HG02840 (cell line): ENCODE data around the gene MRPL48.
"Not testable (repeated sequence)": the region's sequence is repeated elsewhere in the genome, so short reads cannot be mapped to it uniquely, and the experiment has no call there.

Experiments used
- ATAC-seq: cut with Tn5 transposase; IDR thresholded peaks from one replicate; pipeline ENCODE4 v1.9.1; 2021; ENCODE audit warnings: mild to moderate bottlenecking, moderate library complexity, moderate number of reproducible peaks; ENCODE audit not compliant: unreplicated experiment, low FRiP score

The MRPL48 gene

DNA sequence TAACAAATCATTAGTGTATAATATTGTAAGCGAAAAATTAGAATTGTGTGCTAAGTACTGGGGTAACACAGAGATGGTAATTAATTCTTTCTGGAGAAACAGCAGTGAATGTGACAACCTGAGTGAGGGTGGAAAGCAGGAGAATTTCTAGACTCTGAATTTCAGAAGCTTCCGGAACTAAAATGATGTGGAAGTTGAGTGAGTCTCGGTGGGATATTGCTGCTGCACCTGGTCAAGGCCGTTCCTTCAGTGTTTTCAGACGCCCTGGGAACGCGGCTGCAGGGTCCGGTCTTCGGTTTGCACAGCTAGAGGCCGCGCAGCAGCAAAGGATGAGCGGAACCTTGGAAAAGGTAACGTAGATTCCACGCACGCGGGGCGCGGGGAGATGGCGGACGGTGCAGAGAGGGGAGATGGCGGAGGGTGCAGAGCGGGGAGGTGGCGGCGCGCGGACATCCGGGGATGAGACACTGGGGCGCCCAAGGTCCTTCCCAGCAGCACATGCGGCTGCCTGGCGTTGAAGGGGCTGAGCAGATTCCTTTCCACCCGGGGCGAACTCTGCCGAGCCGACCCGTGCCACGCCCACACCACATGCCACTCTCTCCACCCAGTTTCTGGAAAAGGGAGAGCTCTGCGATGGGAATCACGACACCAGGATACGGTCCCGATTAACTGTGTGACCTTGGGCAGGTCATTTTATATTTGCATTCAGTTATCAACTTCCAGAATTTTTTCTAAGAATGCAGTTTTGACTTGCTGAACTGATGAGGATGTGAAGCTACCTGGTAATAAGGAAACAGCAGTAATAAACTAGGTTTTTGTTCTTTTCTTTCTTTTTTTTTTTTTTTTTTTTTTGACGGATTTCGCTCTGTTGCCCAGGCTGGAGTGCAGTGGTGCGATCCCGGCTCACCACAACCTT, at the start of gene MRPL48:
MRPL48 (plus strand) TSS at position 232 of the 916 bp plus-strand sequence; CDS start at position 330, 98 bp downstream.
- peak; percentile 87 for ATAC-seq

- no peak for ATAC-seq
These were observed 44.6 kb upstream of the MRPL48 start for GRCh38 chr11:73743045-73743444.

- no peak for ATAC-seq
These were observed 41.0 kb upstream of the MRPL48 start for GRCh38 chr11:73746701-73747100.

- no peak for ATAC-seq
These were observed 39.9 kb upstream of the MRPL48 start for GRCh38 chr11:73747762-73748161.

- no peak for ATAC-seq
These were observed 39.4 kb upstream of the MRPL48 start for GRCh38 chr11:73748300-73748699.

DNA sequence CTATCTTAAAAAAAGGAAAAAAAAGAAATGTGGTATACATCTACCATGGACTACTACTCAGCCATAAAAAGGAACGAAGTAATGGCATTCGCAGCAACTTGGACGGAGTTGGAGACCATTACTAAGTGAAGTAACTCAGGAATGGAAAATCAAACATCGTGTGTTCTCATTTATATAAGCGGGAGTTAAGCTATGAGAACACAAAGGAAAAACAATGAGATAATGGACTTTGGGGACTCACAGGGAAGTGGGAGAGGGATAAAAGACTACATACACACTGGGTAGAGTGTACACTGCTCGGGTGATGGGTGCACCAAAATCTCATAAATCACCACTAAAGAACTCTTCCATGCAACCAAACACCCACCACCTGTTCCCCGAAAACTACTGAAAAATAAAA, 38.6 kb upstream of the MRPL48 start:
- ATAC-seq, result no peak

GRCh38 chr11:73750228-73750627, 37.4 kb upstream of the MRPL48 start:
- ATAC-seq, result no peak

DNA sequence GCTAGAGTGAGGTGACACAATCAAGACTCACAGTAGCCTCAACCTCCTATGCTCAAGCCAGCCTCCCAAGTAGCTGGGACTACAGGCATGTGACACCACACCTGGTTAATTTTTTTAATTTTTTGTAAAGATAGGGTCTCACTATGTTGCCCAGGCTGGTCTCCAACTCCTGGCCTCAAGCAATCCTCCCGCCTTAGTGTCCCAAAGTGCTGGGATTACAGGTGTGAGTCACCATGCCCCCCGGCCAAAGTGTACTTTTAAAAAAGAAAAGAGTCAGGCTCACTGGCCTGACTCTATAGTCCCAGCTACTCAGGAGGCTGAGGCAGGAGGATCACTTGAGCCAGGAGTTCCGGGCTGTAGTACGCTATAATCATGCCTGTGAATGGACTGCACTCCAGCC, 36.8 kb upstream of the MRPL48 start:
- ATAC-seq, result not testable (repeated sequence)

- ATAC-seq, result no peak
These were observed 35.3 kb upstream of the MRPL48 start for GRCh38 chr11:73752216-73752867.

GRCh38 chr11:73752903-73753302, 34.8 kb upstream of the MRPL48 start:
- no peak for ATAC-seq

- no peak for ATAC-seq
These were observed 33.7 kb upstream of the MRPL48 start for GRCh38 chr11:73753938-73754337.

- ATAC-seq, result no peak
These were observed 32.0 kb upstream of the MRPL48 start for GRCh38 chr11:73755670-73756069.

DNA sequence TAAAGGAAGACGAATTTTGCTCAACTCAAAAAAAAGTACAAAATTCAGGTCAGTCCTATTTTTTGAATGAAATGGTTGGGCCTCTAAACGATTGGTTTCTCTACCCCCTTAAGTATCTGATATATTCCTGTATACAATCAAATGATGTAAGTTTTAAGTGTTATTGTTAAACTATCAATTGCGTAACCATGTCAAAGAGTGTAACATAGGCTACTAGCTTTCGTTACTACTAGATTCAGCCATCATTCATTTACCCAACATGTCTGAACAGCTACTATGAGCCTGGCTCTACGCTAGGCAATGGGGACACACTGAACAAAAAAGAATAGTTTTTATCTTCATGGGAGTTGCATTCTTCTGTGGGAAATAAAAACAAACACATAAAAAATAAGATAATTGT, 30.1 kb upstream of the MRPL48 start:
- no peak for ATAC-seq

DNA sequence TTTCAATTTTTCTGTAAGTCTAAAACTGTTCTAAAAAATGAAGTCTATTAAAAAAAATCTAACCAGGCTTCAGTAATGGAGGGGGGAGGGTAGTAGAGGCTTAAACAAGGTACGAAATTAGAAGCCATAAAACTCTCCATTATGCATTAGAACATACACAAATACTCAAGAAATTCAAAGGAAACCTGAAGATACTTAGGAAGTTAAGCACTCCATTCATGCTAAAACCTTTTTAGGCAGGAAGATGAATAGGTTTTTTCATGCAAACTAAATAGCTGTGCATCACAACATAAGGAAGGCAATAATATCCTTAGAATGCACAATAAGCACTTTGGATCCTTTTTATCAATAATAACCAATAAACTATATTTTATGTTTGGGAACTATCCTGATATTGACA, 29.2 kb upstream of the MRPL48 start:
- no peak for ATAC-seq

DNA sequence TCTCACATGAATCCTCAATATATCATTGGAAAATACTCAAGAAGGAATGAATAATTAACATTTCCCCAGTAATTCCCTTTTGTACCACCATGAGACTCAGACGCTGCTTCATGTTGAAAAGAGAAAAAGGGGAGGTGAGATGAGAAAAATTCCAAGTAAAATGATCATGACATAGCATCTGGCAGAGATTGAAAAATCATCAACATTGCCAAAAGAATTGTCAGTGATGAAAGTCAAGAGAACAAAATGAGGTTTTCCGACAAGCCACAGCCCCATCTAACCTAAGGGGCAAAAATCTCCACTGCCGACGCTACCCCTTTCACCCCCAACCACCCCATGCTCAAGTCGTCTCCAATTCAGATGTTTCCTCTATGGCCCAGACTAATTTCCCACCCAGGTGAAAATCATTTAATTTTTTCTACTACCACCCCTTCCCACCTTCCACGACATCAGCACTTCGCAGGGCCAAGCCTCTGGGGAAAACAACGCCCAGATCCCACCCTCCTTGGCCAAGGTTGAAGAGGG, 28.0 kb upstream of the MRPL48 start:
- no peak for ATAC-seq

DNA sequence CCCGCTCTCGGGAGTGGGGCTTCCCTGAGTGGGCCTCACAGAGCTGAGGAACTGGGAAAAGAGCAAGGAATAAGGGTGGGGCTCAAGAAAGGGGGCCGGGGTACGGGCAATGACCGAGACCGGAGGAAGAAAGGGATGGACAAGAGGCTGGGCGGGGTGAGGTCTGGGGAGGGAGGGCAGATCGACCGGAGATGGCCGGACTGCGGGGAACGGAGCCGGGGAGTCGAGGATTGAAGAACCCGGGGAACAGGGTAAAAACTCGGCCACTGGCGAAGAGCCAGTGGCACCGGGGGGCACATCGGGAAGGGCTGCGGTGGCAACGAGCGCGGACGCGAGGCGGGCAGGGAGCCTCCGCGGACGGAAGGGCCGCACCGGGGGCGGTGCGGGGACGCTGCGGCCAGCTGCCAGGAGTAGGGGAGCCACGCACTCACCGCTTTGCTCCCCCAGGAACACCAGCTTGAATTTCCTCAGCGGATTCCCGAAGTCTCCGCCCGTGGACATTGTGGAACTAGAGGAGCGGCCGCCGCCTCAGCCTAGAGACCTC, 27.5 kb upstream of the MRPL48 start:
- peak; percentile 5 for ATAC-seq

DNA sequence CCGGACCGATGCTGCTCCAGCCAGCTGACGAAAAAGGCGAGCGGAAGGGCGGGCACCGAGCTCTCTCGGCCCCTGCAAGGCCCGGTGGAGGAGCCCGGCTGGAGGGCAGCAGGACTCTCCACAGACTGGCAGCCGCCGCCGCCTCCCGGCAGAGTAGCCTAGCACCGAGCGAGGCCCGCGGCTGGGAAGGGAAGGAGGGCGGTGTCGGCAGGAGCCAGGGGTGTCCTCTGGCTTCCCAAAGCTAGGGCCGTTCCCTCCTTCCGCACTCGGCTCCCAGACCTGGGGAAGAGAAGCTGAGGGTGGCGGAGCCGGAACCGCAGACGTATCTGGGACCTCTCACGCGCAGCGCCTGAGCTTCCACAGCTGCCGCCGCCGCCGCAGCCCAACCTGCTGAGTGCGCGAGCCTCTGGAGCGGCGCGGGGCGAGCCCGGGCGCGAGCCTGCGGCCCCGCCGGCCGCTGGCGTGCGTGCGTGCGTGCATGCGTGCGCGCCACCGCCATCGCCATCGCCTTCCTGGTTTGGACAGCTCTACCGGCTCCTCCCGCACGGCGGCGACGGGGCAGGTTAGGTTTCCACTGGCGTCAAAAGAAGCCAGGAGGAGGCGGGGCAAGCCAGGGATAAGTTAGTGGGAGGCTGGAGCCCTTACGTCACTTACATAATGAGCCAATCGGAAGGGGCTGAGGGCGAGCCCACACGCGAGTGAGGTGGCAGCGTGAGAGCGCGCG, 26.8 kb upstream of the MRPL48 start, which contains the start of gene RAB6A:
RAB6A (minus strand) TSS at position 396 of the 724 bp plus-strand sequence. CDS start 439 bp downstream, outside the sequence.
- ATAC-seq, result peak; percentile 92

DNA sequence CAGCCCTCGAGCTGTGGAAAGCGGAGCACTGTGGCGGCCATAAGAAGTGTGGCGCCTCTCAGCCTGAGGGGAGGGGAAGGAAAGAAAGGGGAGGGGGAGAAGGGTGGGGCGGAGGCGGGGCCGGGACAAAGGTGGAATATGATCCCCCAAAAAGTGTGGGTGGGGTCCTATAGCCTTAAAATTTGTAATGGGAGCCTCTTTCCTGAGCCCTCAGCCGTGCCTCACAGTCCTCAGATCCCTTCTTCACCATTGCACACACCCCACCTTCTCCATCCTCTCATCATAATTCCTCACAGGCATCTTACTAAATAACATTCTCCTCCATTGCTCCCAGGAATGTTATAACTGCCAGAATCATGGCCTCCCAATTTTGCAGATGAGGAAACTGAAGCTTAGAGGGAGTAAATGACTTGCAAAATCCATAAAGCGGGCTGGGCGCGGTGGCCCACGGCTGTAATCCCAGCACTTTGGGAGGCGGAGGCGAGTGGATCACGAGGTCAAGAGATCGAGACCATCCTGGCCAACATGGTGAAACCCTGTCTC, 26.2 kb upstream of the MRPL48 start:
- peak; percentile 4 for ATAC-seq

- ATAC-seq, result no peak
These were observed 24.9 kb upstream of the MRPL48 start for GRCh38 chr11:73762732-73763131.

- no peak for ATAC-seq
These were observed 20.9 kb upstream of the MRPL48 start for GRCh38 chr11:73766763-73767162.
